A549 (cell line): Measurements from ENCODE around the gene PHYH. TPM values are rescaled to one million over a fixed set of nuclear protein-coding genes. Genes with fewer than 3 reads are reported as not detected.
"Not testable (repeated sequence)": the region's sequence is repeated elsewhere in the genome, so short reads cannot be mapped to it uniquely, and the experiment has no call there.

Experiments used
- ATAC-seq, 2 experiments: fragments of 200-7000 bp in 1 of 2; fragments of >200 bp in 1 of 2; cut with Nextera tagmentation in 1 of 2; cut with Tn5 transposase in 1 of 2; 3 replicates each; pipeline versions ENCODE4 v1.8.0 to v1.9.1; 2018 to 2020; ENCODE audit warnings: mild to moderate bottlenecking in 1 of 2, moderate library complexity in 1 of 2
- CTCF ChIA-PET: fragments of 300-600 bp; sonication (Branson Sonifier 250); formaldehyde crosslinking; extraction: SDS; loops from one replicate; lab custom pipeline; 2021; ENCODE audit warnings: antibody characterized with exemption, inconsistent platforms; lab: Yijun Ruan, JAX
- POLR2A ChIA-PET: fragments of 350-600 bp; formaldehyde crosslinking; extraction: SDS; loops from one replicate; lab custom pipeline; 2021; ENCODE audit warnings: antibody characterized with exemption, inconsistent platforms; lab: Yijun Ruan, JAX
- DNase-seq, 2 experiments: peaks; one replicate each; pipeline versions ENCODE4 v3.0.0 to v3.0.0-alpha.2; 2011 to 2016; ENCODE audit warnings: low read depth in 1 of 2, low spot score in 1 of 2
- FAIRE-seq: peaks from 2 replicates; lab custom pipeline; 2011; peaks lifted over from hg19 to GRCh38; lab: Jason Lieb, UNC
- H3K27ac ChIP-seq, 2 experiments: fragments of >200 bp; sonication (Bioruptor Twin); formaldehyde crosslinking; 3 replicates each; pipeline ENCODE4 v1.5.1; 2016 to 2017
- H3K4me1 ChIP-seq: fragments of >200 bp; sonication (Bioruptor Twin); formaldehyde crosslinking; 3 replicates; pipeline ENCODE4 v1.6.1; 2016
- H3K4me2 ChIP-seq: fragments of >200 bp; sonication (Bioruptor Twin); formaldehyde crosslinking; 3 replicates; pipeline ENCODE4 v1.6.1; 2016
- H3K4me3 ChIP-seq: fragments of >200 bp; sonication (Bioruptor Twin); formaldehyde crosslinking; 3 replicates; pipeline ENCODE4 v1.5.1; 2016
- H3K9me3 ChIP-seq: fragments of >200 bp; sonication (Bioruptor Twin); formaldehyde crosslinking; 3 replicates; pipeline ENCODE4 v1.6.1; 2016
- ATOH8 ChIP-seq: fragments of 250-450 bp; sonication (Bioruptor Pico); IDR thresholded peaks from 2 replicates; pipeline ENCODE4 v1.5.0; 2020; ENCODE audit warnings: low read depth, mild to moderate bottlenecking, moderate library complexity
- CEBPB ChIP-seq, 2 experiments: fragments of >200 bp in 1 of 2; sonication (Bioruptor Twin) in 1 of 2; formaldehyde crosslinking in 1 of 2; IDR thresholded peaks; 2 replicates each; pipeline ENCODE4 v1.6.1; 2012 to 2016
- CHD4 ChIP-seq: fragments of 200-600 bp; sonication (generic); IDR thresholded peaks from 2 replicates; pipeline ENCODE4 v1.6.1; 2016; ENCODE audit warnings: antibody characterized with exemption, mild to moderate bottlenecking, borderline replicate concordance
- EHMT2 ChIP-seq: fragments of 200-600 bp; sonication (generic); IDR thresholded peaks from 2 replicates; pipeline ENCODE4 v1.6.1; 2016; ENCODE audit warnings: antibody characterized with exemption, low read depth, mild to moderate bottlenecking, moderate library complexity
- HOXB5 ChIP-seq: fragments of 250-450 bp; sonication (Bioruptor Pico); IDR thresholded peaks from 2 replicates; pipeline ENCODE4 v1.5.0; 2020; ENCODE audit warnings: mild to moderate bottlenecking, moderate library complexity
- JUN ChIP-seq, 2 experiments: fragments of >200 bp; sonication (Bioruptor Twin); formaldehyde crosslinking; IDR thresholded peaks; 2 replicates in 1 of 2; 3 replicates in 1 of 2; pipeline ENCODE4 v1.6.1; 2016 to 2017
- JUNB ChIP-seq: fragments of >200 bp; sonication (Bioruptor Twin); formaldehyde crosslinking; IDR thresholded peaks from 2 replicates; pipeline ENCODE4 v1.6.1; 2016
- KDM5A ChIP-seq: fragments of 200-600 bp; sonication (generic); IDR thresholded peaks from 2 replicates; pipeline ENCODE4 v1.6.1; 2016; ENCODE audit warnings: antibody characterized with exemption, mild to moderate bottlenecking
- MAFK ChIP-seq: fragments of 450-650 bp; IDR thresholded peaks from 2 replicates; pipeline ENCODE4 v1.6.1; 2014; ENCODE audit not compliant: partially characterized antibody
- MAZ ChIP-seq: fragments of 150-350 bp; IDR thresholded peaks from 2 replicates; pipeline ENCODE4 v1.6.1; 2014; ENCODE audit warnings: antibody characterized with exemption, low read depth, low read length, borderline replicate concordance
- NR3C1 ChIP-seq: fragments of >200 bp; sonication (Bioruptor Twin); formaldehyde crosslinking; IDR thresholded peaks from 3 replicates; pipeline ENCODE4 v1.6.1; 2017
- PHF8 ChIP-seq: fragments of 200-600 bp; sonication (generic); IDR thresholded peaks from 2 replicates; pipeline ENCODE4 v1.6.1; 2016; ENCODE audit warnings: low read depth, mild to moderate bottlenecking, antibody characterized with exemption, moderate library complexity, borderline replicate concordance
- RARB ChIP-seq: fragments of 250-450 bp; sonication (Bioruptor Pico); IDR thresholded peaks from 2 replicates; pipeline ENCODE4 v1.8.0; 2021; ENCODE audit warnings: mild to moderate bottlenecking, moderate library complexity
- RNF2 ChIP-seq: fragments of 200-600 bp; sonication (generic); IDR thresholded peaks from 2 replicates; pipeline ENCODE4 v1.6.1; 2016; ENCODE audit warnings: low read depth, mild to moderate bottlenecking, antibody characterized with exemption, moderate library complexity, borderline replicate concordance
- TP53 ChIP-seq: fragments of 250-450 bp; sonication (Bioruptor Pico); IDR thresholded peaks from 2 replicates; pipeline ENCODE4 v1.5.0; 2021; ENCODE audit warnings: mild to moderate bottlenecking, moderate library complexity
- ZC3H11A ChIP-seq: fragments of 450-650 bp; IDR thresholded peaks from 2 replicates; pipeline ENCODE4 v1.6.1; 2014; ENCODE audit warnings: antibody characterized with exemption, mild to moderate bottlenecking
- ZFP36 ChIP-seq: fragments of 450-650 bp; IDR thresholded peaks from 2 replicates; pipeline ENCODE4 v1.6.1; 2014; ENCODE audit warnings: borderline replicate concordance; ENCODE audit not compliant: partially characterized antibody
- ZSCAN20 ChIP-seq: fragments of 250-450 bp; sonication (Bioruptor Pico); IDR thresholded peaks from 2 replicates; pipeline ENCODE4 v1.8.0; 2022; ENCODE audit warnings: mild to moderate bottlenecking, moderate library complexity
- WGBS: methylation state at CpG from one replicate; pipeline ENCODE4 v1.1.6; 2017; ENCODE audit errors: missing lambda C conversion rate; 5-methylcytosine and 5-hydroxymethylcytosine counted together
- polyA plus RNA-seq, 4 experiments: library from polyadenylated mRNA; depleted of rRNA in 3 of 4; stranded (reverse); fragments of >200 nt; fragmentation: RNase III in 1 of 4; extraction: RNeasy Plus Mini Kit Qiagen cat#74134 plus additional on column Dnase treatment in 1 of 4; gene quantifications; 2 replicates in 3 of 4; 3 replicates in 1 of 4; pipeline ENCODE4 v1.2.3, GENCODE V29; 2011 to 2017
- TF ChIP-seq, protein P1 (sequence below): fragments of 150-350 bp; IDR thresholded peaks from 2 replicates; pipeline ENCODE4 v1.6.1; 2014; ENCODE audit warnings: low read depth, mild to moderate bottlenecking, low read length
- TF ChIP-seq, protein P2 (sequence below): fragments of 450-650 bp; IDR thresholded peaks from 2 replicates; pipeline ENCODE4 v1.6.1; 2014; ENCODE audit warnings: antibody characterized with exemption

Gene PHYH
- polyA plus RNA-seq, 2 of the 4 experiments (the other 2 are of a cell fraction) = 25.6 to 26.3 TPM

DNA sequence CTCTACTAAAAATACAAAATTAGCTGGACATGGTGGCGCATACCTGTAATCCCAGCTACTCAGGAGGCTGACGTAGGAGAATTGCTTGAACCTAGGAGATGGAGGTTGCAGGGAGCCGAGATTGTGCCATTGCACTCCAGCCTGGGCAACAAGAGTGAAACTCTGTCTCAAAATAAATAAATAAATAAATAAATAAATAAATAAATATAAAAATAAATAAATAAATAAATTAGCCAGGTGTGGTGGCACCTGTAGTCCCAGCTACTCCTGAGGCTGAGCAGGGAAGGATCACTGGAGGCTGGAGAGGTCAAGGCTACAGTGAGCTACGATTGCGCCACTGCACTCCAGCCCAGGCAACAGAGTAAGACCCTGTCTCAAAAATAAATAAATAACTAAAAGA, 57.6 kb downstream of the PHYH start:
- WGBS = 89% methylated on average over 5 of the region's 5 CpGs
- DNase-seq, FAIRE-seq: not testable (repeated sequence)

GRCh38 chr10:13241613-13242012, 58.3 kb downstream of the PHYH start:
- Histone ChIP-seq H3K4me2 (no peak overlapping the region), H3K4me1 (no peaks in the 10 kb centered on the region), H3K27ac (no peak overlapping the region), H3K4me3 (no peak overlapping the region), H3K9me3 (no peaks in the 10 kb centered on the region)
- FAIRE-seq = no peak
- 51% methylated on average over 3 of the region's 3 CpGs for WGBS
- CTCF ChIA-PET = interaction anchor here (1.5 kb wide), 1 partner anchor 80 kb away, joined by 4 read pairs; the partner anchor contains the start of gene MCM10
- TF ChIP-seq MAZ (no peak), KDM5A (no peak)
- POLR2A ChIA-PET = no interaction called here
- no peak for ATAC-seq
- DNase-seq = no peak

More for the DNA sequence above, 57.6 kb downstream of the PHYH start:
- POLR2A ChIA-PET, H3K4me1 ChIP-seq, H3K4me3 ChIP-seq, ATAC-seq, H3K27ac ChIP-seq, H3K4me2 ChIP-seq, H3K9me3 ChIP-seq: not testable (repeated sequence)
- CTCF ChIA-PET = interaction anchor here (1.5 kb wide), 1 partner anchor 81 kb away, joined by 4 read pairs; the partner anchor contains the start of gene MCM10
- TF ChIP-seq ZC3H11A = peak; percentile 47

GRCh38 chr10:13239923-13240322, 59.9 kb downstream of the PHYH start:
- Histone ChIP-seq H3K4me1 (no peaks in the 10 kb centered on the region), H3K4me2 (no peak overlapping the region)
- WGBS = 81% methylated on average over 7 of the region's 7 CpGs
- CTCF ChIA-PET = interaction anchor here (1.6 kb wide), 1 partner anchor 11 kb away, joined by 4 read pairs; no protein-coding TSS in a partner anchor
- no peak for ATAC-seq
- FAIRE-seq = no peak
- TF ChIP-seq MAFK (peak; percentile 34), HOXB5 (CRISPR knock-in tag) (no peak)
- TF ChIP-seq, all 56 proteins: peak for 1
- Histone ChIP-seq H3K27ac (no peak overlapping the region), H3K9me3 (no peaks in the 10 kb centered on the region), H3K4me3 (no peak overlapping the region)
- POLR2A ChIA-PET = no interaction called here
- no peak for DNase-seq

DNA sequence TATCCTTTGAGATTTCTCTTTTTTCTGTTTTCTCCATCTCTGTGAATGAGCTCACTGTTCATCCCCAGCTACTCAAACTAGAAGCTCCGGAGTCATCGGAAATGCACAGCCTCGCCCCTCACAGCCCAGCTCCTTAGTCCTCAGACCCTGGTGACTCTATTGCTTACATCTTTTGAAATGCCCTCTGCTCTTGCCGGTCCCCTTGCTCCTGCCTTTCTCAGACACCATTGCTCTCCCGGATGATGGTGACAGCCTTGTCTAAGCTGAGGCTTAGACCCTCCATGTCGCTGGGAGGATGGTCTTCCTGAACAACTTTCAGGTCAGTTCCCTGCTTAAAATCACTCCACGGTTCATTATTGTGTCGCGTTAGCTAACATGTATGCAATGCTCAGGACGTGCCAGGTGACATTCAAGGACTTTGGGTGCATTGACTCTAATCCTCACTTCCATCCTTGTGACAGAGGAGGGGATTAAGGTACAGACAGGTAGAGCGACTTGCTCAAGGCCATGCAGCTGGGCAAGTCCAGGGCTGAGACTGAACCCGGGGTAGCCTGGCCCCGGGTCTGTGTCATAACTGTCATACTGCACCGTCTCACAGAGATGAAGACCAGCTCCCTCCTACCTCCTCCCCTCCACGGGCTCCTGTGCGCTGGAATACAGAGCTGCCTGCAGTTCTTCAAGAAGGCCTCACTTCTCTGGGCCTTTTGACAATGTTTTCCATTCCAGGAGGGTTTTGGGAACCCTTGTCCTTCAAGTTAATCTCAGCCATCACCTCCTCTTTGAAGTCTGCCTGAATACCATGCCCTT, 61.4 kb downstream of the PHYH start:
- POLR2A ChIA-PET = no interaction called here
- no peak for TF ChIP-seq RNF2
- TF ChIP-seq, protein P1, sequence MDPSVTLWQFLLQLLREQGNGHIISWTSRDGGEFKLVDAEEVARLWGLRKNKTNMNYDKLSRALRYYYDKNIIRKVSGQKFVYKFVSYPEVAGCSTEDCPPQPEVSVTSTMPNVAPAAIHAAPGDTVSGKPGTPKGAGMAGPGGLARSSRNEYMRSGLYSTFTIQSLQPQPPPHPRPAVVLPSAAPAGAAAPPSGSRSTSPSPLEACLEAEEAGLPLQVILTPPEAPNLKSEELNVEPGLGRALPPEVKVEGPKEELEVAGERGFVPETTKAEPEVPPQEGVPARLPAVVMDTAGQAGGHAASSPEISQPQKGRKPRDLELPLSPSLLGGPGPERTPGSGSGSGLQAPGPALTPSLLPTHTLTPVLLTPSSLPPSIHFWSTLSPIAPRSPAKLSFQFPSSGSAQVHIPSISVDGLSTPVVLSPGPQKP = no peak
- no peak for TF ChIP-seq KDM5A
- no peak for TF ChIP-seq ATOH8 (CRISPR knock-in tag)
- TF ChIP-seq RARB (CRISPR knock-in tag) = no peak
- no peak for TF ChIP-seq TP53
- no peak for TF ChIP-seq JUN (IDR thresholded peaks at IDR 0.05)
- no peak overlapping the region for H3K4me2 ChIP-seq
- CTCF ChIA-PET = interaction anchor here (0.7 to 1.3 kb wide), 3 partner anchors 76 to 196 kb away, joined by 3 to 4 read pairs (median 3); no protein-coding TSS in a partner anchor
- DNase-seq = no peak
- no peak overlapping the region for H3K27ac ChIP-seq
- H3K4me1 ChIP-seq = no peaks in the 10 kb centered on the region
- 70% methylated on average over 16 of the region's 16 CpGs for WGBS
- H3K4me3 ChIP-seq = no peak overlapping the region
- no peak for FAIRE-seq
- no peaks in the 10 kb centered on the region for H3K9me3 ChIP-seq
- ATAC-seq = peak; percentile 8 to 34; a peak in 3 of 6 replicates

- H3K4me1 ChIP-seq = no peaks in the 10 kb centered on the region
- no peak overlapping the region for H3K27ac ChIP-seq
- H3K9me3 ChIP-seq = no peaks in the 10 kb centered on the region
- CTCF ChIA-PET = interaction anchor here (0.6 to 1.4 kb wide), 3 partner anchors 8 to 71 kb away, joined by 3 to 4 read pairs (median 4); no protein-coding TSS in a partner anchor
- H3K4me2 ChIP-seq = no peak overlapping the region
- H3K4me3 ChIP-seq = no peak overlapping the region
- no peak for FAIRE-seq
- ATAC-seq = no peak
- POLR2A ChIA-PET = interaction anchor here (0.6 kb wide), 1 partner anchor 40 kb away, joined by 3 read pairs; no protein-coding TSS in a partner anchor
- 74% methylated on average over 8 of the region's 8 CpGs for WGBS
- no peak for DNase-seq
- TF ChIP-seq ZFP36 (no peak), CHD4 (no peak), NR3C1 (no peak), ATOH8 (CRISPR knock-in tag) (no peak), CEBPB (IDR thresholded peaks at IDR 0.05) (no peak), EHMT2 (no peak), PHF8 (no peak), MAFK (no peak), ZSCAN20 (CRISPR knock-in tag) (no peak), JUNB (no peak)
- TF ChIP-seq, protein P2, sequence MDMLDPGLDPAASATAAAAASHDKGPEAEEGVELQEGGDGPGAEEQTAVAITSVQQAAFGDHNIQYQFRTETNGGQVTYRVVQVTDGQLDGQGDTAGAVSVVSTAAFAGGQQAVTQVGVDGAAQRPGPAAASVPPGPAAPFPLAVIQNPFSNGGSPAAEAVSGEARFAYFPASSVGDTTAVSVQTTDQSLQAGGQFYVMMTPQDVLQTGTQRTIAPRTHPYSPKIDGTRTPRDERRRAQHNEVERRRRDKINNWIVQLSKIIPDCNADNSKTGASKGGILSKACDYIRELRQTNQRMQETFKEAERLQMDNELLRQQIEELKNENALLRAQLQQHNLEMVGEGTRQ = no peak
These were observed 63.2 kb downstream of the PHYH start for GRCh38 chr10:13236638-13237037.
